Left lung (tissue), 10 donors: Measurements from ENCODE around the gene NGB. TPM values are rescaled to one million over a fixed set of nuclear protein-coding genes. Genes with fewer than 3 reads are reported as not detected.

Experiments used
- ATAC-seq: fragments of 200-7000 bp; cut with Tn5 transposase; one replicate; pipeline ENCODE4 v1.9.1; 2020; ENCODE audit warnings: moderate library complexity
- DNase-seq, 4 donors: peaks; one replicate each; pipeline ENCODE4 v3.0.0-alpha.2; 2013 to 2020
- H3K27ac ChIP-seq, 2 donors: fragments of 200-600 bp; sonication (generic) in 1 of 2; one replicate each; pipeline versions ENCODE4 v1.5.0 to v1.8.0; 2020 to 2021
- H3K27me3 ChIP-seq, 2 donors: fragments of 200-600 bp; sonication (generic) in 1 of 2; one replicate each; pipeline versions ENCODE4 v1.5.0 to v1.8.0; 2020 to 2021
- H3K36me3 ChIP-seq, 2 donors: fragments of 200-600 bp; sonication (generic) in 1 of 2; one replicate each; pipeline versions ENCODE4 v1.5.0 to v1.8.0; 2020 to 2021
- H3K4me1 ChIP-seq, 2 donors: fragments of 200-600 bp; one replicate each; pipeline ENCODE4 v1.8.0; 2021
- H3K4me3 ChIP-seq, 2 donors: fragments of 200-600 bp; sonication (generic) in 1 of 2; one replicate each; pipeline versions ENCODE4 v1.5.0 to v1.8.0; 2020 to 2021; ENCODE audit warnings: mild to moderate bottlenecking in 1 of 2
- H3K9me3 ChIP-seq, 2 donors: fragments of 200-600 bp; sonication (generic) in 1 of 2; one replicate each; pipeline versions ENCODE4 v1.5.0 to v1.8.0; 2020 to 2021
- intact Hi-C, 2 donors: fragments of 100-400 bp; cut with DNase I; formaldehyde crosslinking; loops; one replicate each; pipeline versions ENCODE4 v1.11.2 to v1.14.2; 2022
- polyA plus RNA-seq, 6 donors: library from polyadenylated mRNA; unstranded; fragments of 120-200 nt; gene quantifications; one replicate each; pipeline ENCODE4 v1.2.1, GENCODE V29; 2013; ENCODE audit not compliant: insufficient read length in 6 of 6
- total RNA-seq, 2 donors: library from RNA; stranded (reverse); fragmentation: NEBNext Ultra II Directional; extraction: Animal tissue kit (Norgen Biotek cat#: 25700); gene quantifications; one replicate each; pipeline ENCODE4 v1.2.1, GENCODE V29; 2021
- TF ChIP-seq, protein P1 (sequence below), 2 donors: fragments of 200-600 bp; sonication (generic) in 1 of 2; IDR thresholded peaks; one replicate each; pipeline versions ENCODE4 v1.5.0 to v1.8.0; 2021; ENCODE audit warnings: antibody characterized with exemption in 2 of 2
- donor health status: DM: no; HTN: yes; CAD: no.
- donor health status: DM: no; HTN: no; CAD: no.

The NGB gene
- total and polyA plus RNA-seq, 8 donors: not detected

DNA sequence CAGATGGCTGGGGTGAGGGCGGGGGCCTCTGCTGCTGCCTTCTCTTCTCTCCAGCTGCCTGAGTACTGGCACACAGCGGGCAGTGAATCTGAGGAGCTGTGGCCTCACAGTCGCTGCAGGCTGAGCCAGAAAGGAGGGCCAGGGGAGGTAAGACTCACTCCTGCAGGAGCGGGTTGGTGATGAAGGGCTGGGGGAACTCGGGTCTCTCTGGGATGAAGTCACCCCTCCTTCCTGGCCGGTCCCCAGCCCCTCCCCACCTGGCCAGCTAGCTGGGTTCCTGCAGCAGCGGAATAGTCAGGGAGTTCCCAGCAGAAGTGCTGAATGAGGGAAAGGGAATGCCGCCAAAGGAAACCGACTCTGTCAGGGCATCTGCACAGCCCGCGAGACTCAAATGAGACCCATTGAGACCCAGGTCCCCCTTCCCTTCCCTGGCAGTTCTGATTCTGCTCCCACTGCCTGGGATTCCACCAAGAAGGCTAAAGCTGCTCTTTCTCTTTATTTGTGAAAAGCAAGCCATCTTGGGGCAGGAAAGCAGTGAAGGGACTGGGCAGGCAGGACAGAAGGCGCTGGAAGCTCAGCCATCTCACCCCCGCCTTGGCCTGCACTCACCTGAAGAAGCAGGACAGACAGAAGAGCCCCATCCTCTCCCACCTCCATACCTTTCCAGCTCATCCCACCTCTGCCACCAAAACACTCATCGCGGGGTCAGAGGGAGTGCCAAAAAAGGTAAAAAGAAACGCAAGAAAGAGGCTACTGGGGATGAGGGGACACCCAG is 5.3 kb downstream of the NGB start:
- Histone ChIP-seq H3K27me3 (peaks cover 9 to 43% of the 10 kb centered on the region in 2 donors), H3K4me3 (no peak overlapping the region), H3K4me1 (no peaks in the 10 kb centered on the region), H3K9me3 (peaks cover 0 to 8% of the 10 kb centered on the region in 2 donors), H3K36me3 (no peaks in the 10 kb centered on the region), H3K27ac (no peak overlapping the region)
- TF ChIP-seq, protein P1, sequence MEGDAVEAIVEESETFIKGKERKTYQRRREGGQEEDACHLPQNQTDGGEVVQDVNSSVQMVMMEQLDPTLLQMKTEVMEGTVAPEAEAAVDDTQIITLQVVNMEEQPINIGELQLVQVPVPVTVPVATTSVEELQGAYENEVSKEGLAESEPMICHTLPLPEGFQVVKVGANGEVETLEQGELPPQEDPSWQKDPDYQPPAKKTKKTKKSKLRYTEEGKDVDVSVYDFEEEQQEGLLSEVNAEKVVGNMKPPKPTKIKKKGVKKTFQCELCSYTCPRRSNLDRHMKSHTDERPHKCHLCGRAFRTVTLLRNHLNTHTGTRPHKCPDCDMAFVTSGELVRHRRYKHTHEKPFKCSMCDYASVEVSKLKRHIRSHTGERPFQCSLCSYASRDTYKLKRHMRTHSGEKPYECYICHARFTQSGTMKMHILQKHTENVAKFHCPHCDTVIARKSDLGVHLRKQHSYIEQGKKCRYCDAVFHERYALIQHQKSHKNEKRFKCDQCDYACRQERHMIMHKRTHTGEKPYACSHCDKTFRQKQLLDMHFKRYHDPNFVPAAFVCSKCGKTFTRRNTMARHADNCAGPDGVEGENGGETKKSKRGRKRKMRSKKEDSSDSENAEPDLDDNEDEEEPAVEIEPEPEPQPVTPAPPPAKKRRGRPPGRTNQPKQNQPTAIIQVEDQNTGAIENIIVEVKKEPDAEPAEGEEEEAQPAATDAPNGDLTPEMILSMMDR (IDR thresholded peaks at IDR 0.05): no peak
- ATAC-seq (no peak), DNase-seq (no peak)
- intact Hi-C loops: no loop called here

DNA sequence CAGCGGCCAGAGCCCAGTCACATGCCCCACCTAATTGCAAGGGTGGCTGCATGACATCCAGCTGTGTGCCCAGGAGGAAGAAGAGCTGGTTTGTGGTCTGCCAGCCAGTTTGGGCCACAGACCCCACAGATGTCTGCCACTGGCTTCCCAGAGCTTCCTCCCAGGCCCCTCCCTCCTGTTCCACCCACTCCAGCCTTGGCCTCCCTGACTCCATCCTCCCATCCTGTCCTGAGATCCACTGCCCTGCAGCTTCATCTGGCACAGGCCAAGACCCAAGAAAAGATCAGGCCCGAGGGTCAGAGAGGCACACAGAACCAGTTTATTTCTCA is 5.9 kb downstream of the NGB start:
- TF ChIP-seq, protein P1 (IDR thresholded peaks at IDR 0.05): no peak
- H3K4me3 ChIP-seq: no peak overlapping the region

DNA sequence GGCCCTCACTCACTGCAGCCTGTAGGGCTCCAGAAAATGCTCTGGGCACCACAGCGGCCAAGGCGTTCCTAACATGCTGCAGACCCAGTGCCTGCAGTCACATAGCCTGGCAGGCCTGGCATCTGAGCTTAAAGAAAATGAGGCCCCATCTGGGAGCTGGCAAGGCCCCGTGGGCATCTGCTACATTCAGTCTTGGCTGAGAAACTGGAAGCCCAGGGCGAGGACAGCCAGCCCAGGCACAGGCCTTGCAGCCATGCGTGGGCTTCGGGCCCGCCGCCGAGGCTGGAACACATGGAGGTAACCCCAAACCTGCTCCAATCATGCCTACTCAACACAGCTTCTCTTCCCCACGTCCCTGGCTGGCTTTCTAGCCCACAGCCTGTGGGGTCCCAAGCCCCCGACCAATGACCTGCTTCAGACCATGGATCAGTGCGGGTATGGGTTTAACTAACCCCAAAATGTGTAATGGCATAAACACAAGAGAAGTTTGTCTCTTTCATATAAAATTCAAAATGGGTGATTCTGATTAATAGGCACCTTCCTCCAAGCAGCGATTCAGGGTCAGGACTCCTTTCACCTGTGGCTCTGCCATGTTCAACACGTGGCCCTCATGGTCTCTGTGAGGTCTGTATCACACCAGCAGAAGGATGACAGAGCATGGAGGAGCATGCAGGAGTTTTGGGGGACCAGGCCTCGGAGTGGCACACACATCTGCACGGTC is 6.4 kb downstream of the NGB start:
- Histone ChIP-seq H3K27ac (no peak overlapping the region), H3K36me3 (no peaks in the 10 kb centered on the region), H3K27me3 (peaks cover 0 to 43% of the 10 kb centered on the region in 2 donors), H3K4me1 (no peaks in the 10 kb centered on the region), H3K4me3 (no peak overlapping the region), H3K9me3 (peaks cover 0 to 8% of the 10 kb centered on the region in 2 donors)
- ATAC-seq: no peak
- peak in 1 of 4 donors; percentile 65 for DNase-seq
- TF ChIP-seq, protein P1 (IDR thresholded peaks at IDR 0.05): no peak
- intact Hi-C loops: no loop called here

More for the DNA sequence above, 5.9 kb downstream of the NGB start:
- Histone ChIP-seq H3K27ac (no peak overlapping the region), H3K9me3 (peaks cover 0 to 8% of the 10 kb centered on the region in 2 donors), H3K27me3 (peaks cover 4 to 43% of the 10 kb centered on the region in 2 donors), H3K36me3 (no peaks in the 10 kb centered on the region), H3K4me1 (no peaks in the 10 kb centered on the region)
- intact Hi-C loops: no loop called here
- ATAC-seq (no peak), DNase-seq (no peak)

DNA sequence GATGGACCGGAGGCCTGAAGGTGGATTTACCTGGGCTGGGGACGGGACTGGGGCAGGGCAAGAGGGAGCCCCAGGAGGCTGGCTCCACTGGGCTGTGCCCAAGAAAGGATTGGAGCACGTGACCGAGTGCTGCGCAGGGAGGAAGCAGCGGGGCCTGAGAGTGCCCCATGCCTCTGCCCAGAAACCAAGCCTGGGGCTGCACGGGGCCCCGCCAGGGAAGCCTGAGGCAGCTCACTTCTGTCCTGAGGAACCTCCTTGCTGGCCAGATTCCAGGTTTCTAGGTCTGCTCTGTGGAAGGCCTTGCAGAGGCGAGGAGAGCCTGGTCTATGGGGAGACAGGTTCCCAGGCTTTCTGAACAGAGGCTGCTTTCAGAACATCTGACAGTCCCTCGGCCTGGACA is 10.4 kb downstream of the NGB start:
- intact Hi-C loops: no loop called here
- Histone ChIP-seq H3K27me3 (peaks cover 0 to 38% of the 10 kb centered on the region in 2 donors), H3K9me3 (no peaks in the 10 kb centered on the region), H3K4me1 (no peaks in the 10 kb centered on the region), H3K27ac (no peak overlapping the region), H3K4me3 (no peak overlapping the region), H3K36me3 (no peaks in the 10 kb centered on the region)
- DNase-seq (peak in 3 of 4 donors; percentile 5 to 49 (median 33)), ATAC-seq (peak; percentile 39)
- TF ChIP-seq, protein P1 (IDR thresholded peaks at IDR 0.05): no peak

DNA sequence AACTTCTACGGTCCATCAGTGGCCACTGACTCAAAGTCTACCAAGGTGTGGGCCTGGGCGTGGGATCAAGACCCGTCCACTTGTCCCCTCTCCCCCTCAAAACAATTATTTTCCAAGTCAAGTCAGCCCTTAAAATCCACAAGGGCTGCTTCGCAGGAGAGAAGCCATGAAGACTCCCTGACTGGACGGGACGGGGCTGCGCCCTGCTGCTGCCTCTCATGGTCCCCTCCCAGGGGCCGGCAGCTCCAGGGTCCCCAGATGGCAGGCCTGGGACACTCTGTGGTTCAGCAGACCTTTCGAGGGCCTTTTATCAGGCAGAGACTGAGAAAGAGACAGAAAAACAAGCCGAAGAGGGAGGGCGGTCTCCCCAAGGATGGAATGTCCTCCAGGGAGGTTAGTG is 10.8 kb downstream of the NGB start:
- H3K4me3 ChIP-seq: no peak overlapping the region

More for the DNA sequence above, 10.8 kb downstream of the NGB start:
- Histone ChIP-seq H3K27me3 (peaks cover 0 to 37% of the 10 kb centered on the region in 2 donors), H3K36me3 (no peaks in the 10 kb centered on the region), H3K4me1 (no peaks in the 10 kb centered on the region), H3K9me3 (no peaks in the 10 kb centered on the region), H3K27ac (no peak overlapping the region)
- DNase-seq (peak in 1 of 4 donors; percentile 61), ATAC-seq (no peak)
- intact Hi-C loops: no loop called here
- TF ChIP-seq, protein P1 (IDR thresholded peaks at IDR 0.05): no peak
